ENCODE measurements around the gene ILF3. TPM values are rescaled to one million over a fixed set of nuclear protein-coding genes. Genes with fewer than 3 reads are reported as not detected.

ILF3 gene
- polyA plus RNA-seq, 1 donor from 2014 or later, result 106 TPM

DNA sequence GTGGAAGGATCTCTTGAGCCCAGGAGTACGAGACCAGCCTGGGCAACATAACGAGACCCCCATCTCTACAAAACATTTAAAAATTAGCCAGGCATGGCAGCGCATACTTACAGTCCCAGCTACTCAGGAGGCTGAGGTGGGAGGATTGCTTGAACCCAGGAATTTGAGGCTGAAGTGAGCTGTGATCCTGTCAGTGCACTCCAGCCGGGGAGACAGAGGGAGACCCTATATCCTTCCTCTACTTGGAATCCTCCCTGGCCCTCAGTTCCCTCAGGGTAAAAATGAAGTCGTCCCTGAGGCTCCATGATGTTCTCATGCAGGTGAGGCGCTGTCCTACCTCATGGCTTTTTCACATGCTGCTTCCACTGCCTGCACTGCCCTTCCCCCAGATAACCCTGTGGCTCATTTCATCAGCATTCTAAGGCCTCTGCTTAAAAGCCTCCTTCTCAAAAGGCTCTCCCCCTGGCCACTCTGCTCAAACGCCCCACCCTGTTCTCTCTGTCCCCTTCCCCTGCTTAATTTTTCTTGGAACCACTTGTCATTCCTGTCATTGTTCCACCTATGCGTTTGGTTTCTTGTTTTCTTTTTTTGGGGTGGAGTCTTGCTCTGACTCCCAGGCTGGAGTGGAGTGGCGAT is 82.9 kb downstream of the ILF3 start:
- H3K4me3 Mint-ChIP-seq, result peak overlapping the region in 3 of 4 donors; percentile 56 to 74 (median 71)
- H3K4me1 Mint-ChIP-seq, result peaks cover 28 to 38% (median 30%) of the 10 kb centered on the region in 3 donors
- no peaks in the 10 kb centered on the region for H3K9me3 Mint-ChIP-seq
- peaks cover 4% of the 10 kb centered on the region for H3K36me3 Mint-ChIP-seq
- no peaks in the 10 kb centered on the region for H3K27me3 Mint-ChIP-seq
- peak overlapping the region; percentile 45 to 90 (median 82) for H3K27ac Mint-ChIP-seq

DNA sequence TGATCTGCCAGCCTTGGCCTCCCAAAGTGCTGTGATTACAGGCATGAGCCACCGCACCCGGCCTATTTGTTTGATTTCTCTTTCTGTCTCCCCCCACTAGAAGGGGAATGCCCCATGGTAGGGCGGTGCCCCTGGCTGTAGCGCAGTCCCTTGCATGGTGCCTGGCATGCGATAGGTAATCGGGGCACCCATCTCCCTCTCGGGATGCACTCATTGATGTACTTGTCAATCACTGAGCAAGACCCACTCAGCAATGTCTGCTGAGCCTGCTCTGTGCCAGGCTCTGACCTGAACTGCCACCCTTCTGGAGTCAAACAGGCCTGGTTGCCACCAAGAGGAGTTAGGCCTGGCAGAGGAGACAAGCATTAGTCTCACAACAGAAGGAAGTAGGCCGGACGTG is 83.6 kb downstream of the ILF3 start:
- peak overlapping the region in 3 of 4 donors; percentile 56 to 94 (median 78) for H3K4me3 Mint-ChIP-seq
- peaks cover 25 to 43% (median 31%) of the 10 kb centered on the region in 3 donors for H3K4me1 Mint-ChIP-seq
- no peaks in the 10 kb centered on the region for H3K27me3 Mint-ChIP-seq
- peaks cover 4% of the 10 kb centered on the region for H3K36me3 Mint-ChIP-seq
- H3K27ac Mint-ChIP-seq, result peak overlapping the region; percentile 45 to 90 (median 82)
- no peaks in the 10 kb centered on the region for H3K9me3 Mint-ChIP-seq

DNA sequence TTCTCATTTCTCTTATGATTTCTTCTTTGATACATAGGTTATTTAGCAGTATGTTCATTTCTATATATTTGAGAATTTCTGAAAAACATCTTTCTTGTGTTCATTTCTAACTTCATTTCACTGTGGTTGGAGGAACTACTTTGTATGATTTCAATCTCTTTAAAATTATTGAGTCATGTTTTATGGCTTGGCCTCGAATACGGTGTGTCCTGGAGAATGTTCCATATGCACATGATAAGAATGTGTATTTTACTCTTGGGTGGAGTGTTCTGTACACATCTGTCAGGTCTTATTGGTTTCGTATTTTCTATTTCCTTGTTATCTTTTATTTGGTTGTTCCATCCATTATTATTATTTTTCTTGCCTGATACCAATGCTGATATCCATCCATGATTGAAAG is 86.7 kb downstream of the ILF3 start:
- Mint-ChIP-seq H3K27me3 (no peaks in the 10 kb centered on the region), H3K4me1 (peaks cover 24 to 46% (median 29%) of the 10 kb centered on the region in 3 donors), H3K36me3 (peaks cover 6% of the 10 kb centered on the region), H3K9me3 (no peaks in the 10 kb centered on the region), H3K4me3 (no peak overlapping the region), H3K27ac (peak overlapping the region in 2 of 3 donors; percentile 78 to 87)

Other genes starting within 250 kb of the ILF3 start
- 2.9 TPM for gene PDE4A, start 233.8 kb upstream of the ILF3 start, polyA plus RNA-seq
- 32.9 TPM for gene KEAP1, start 151.0 kb upstream of the ILF3 start, polyA plus RNA-seq
- 5.1 TPM for gene S1PR5, start 136.9 kb upstream of the ILF3 start, polyA plus RNA-seq
- 21.0 TPM for gene ATG4D, start 110.4 kb upstream of the ILF3 start, polyA plus RNA-seq
- gene KRI1, start 88.3 kb upstream of the ILF3 start, polyA plus RNA-seq, result 35.6 TPM
- gene CDKN2D, start 85.4 kb upstream of the ILF3 start, polyA plus RNA-seq, result 193 TPM
- gene AP1M2, start 67.0 kb upstream of the ILF3 start, polyA plus RNA-seq, result not detected
- gene SLC44A2, start 28.8 kb upstream of the ILF3 start, polyA plus RNA-seq, result 332 TPM
- gene QTRT1, start 47.1 kb downstream of the ILF3 start, polyA plus RNA-seq, result 53.5 TPM
- gene DNM2, start 63.7 kb downstream of the ILF3 start, polyA plus RNA-seq, result 109 TPM
- gene TMED1, start 181.9 kb downstream of the ILF3 start, polyA plus RNA-seq, result 26.9 TPM
- 6.5 TPM for gene C19orf38, start 194.1 kb downstream of the ILF3 start, polyA plus RNA-seq
- gene CARM1, start 217.2 kb downstream of the ILF3 start, polyA plus RNA-seq, result 1.4 TPM

Measured in IgD-negative memory B cell (primary cell).